ENCODE results near the gene CEP70. TPM values are rescaled to one million over a fixed set of nuclear protein-coding genes. Genes with fewer than 3 reads are reported as not detected.

The CEP70 gene
- total and polyA plus RNA-seq, 2 experiments from 2014 or later: 7.6 to 7.8 TPM

GRCh38 chr3:138450704-138451424 lies 143.2 kb downstream of the CEP70 start:
- Histone ChIP-seq H3K36me3 (ENCODE audit: low read depth) (no peaks in the 10 kb centered on the region), H3F3A (ENCODE audit: insufficient read depth) (no peaks in the 10 kb centered on the region), H3K4me3 (no peak overlapping the region), H3K79me2 (ENCODE audit: insufficient read depth) (no peaks in the 10 kb centered on the region), H3K27ac (no peak overlapping the region), H3K9ac (no peak overlapping the region), H4K20me1 (ENCODE audit: insufficient read depth) (no peaks in the 10 kb centered on the region), H3K9me2 (ENCODE audit: insufficient read depth) (no peaks in the 10 kb centered on the region), H2AFZ (no peak overlapping the region), H3K9me3 (ENCODE audit: low read depth) (no peaks in the 10 kb centered on the region), H3K27me3 (replicated peaks; ENCODE audit: insufficient read depth) (no peaks in the 10 kb centered on the region), H3K4me2 (ENCODE audit: unreplicated experiment) (no peak overlapping the region), H3K4me1 (ENCODE audit: insufficient read depth) (no peaks in the 10 kb centered on the region)
- in situ Hi-C loops (cut with MboI): loop anchor here (25.0 kb wide), 1 partner anchor 461 kb away; no protein-coding TSS in a partner anchor
- WGBS, 2 experiments (ENCODE audit: low coverage in 1 of 2, low lambda C conversion rate in 2 of 2, missing lambda C conversion rate in 2 of 2): 79 to 81% methylated on average over 6 of the region's 6 CpGs
- TF ChIP-seq EZH2phosphoT487 (IDR thresholded peaks at IDR 0.05; ENCODE audit: insufficient read depth, low read depth) (no peak), EZH2 (IDR thresholded peaks at IDR 0.05; ENCODE audit: insufficient read depth, poor library complexity, severe bottlenecking) (no peak)
- DNase-seq: no peak

DNA sequence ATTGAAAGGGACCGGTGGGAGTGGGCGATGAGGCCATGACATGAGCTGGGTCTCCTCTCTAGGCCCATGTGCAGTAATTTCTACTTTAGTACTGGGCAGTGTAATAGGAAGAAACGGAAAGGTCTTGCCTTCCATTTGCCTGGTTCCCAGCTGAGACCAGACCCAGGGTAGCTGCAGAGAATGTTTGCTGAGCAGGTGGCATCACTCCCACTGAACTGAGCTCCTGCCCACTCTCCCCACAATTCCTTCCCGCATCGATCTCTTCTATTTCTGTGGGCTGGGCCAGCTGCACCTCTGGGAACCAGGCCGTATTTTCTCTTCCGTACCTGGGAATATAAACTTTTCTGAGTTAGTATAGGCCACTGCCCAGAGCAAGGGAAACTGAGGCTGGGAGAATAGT lies 143.9 kb downstream of the CEP70 start:
- Histone ChIP-seq H3F3A (ENCODE audit: insufficient read depth) (no peaks in the 10 kb centered on the region), H3K9ac (no peak overlapping the region), H3K4me2 (ENCODE audit: unreplicated experiment) (no peak overlapping the region), H4K20me1 (ENCODE audit: insufficient read depth) (no peaks in the 10 kb centered on the region), H3K9me2 (ENCODE audit: insufficient read depth) (no peaks in the 10 kb centered on the region), H3K4me1 (ENCODE audit: insufficient read depth) (no peaks in the 10 kb centered on the region), H3K27me3 (replicated peaks; ENCODE audit: insufficient read depth) (no peaks in the 10 kb centered on the region), H3K27ac (no peak overlapping the region), H3K36me3 (ENCODE audit: low read depth) (no peaks in the 10 kb centered on the region), H3K4me3 (no peak overlapping the region), H3K9me3 (ENCODE audit: low read depth) (no peaks in the 10 kb centered on the region), H2AFZ (no peak overlapping the region), H3K79me2 (ENCODE audit: insufficient read depth) (no peaks in the 10 kb centered on the region)
- 96 to 97% methylated on average over 7 of the region's 7 CpGs for WGBS, 2 experiments (ENCODE audit: low coverage in 1 of 2, low lambda C conversion rate in 2 of 2, missing lambda C conversion rate in 2 of 2)
- TF ChIP-seq EZH2 (IDR thresholded peaks at IDR 0.05; ENCODE audit: insufficient read depth, poor library complexity, severe bottlenecking) (no peak), EZH2phosphoT487 (IDR thresholded peaks at IDR 0.05; ENCODE audit: insufficient read depth, low read depth) (no peak)
- in situ Hi-C loops (cut with MboI): loop anchor here (25.0 kb wide), 1 partner anchor 462 kb away; no protein-coding TSS in a partner anchor
- DNase-seq: no peak

DNA sequence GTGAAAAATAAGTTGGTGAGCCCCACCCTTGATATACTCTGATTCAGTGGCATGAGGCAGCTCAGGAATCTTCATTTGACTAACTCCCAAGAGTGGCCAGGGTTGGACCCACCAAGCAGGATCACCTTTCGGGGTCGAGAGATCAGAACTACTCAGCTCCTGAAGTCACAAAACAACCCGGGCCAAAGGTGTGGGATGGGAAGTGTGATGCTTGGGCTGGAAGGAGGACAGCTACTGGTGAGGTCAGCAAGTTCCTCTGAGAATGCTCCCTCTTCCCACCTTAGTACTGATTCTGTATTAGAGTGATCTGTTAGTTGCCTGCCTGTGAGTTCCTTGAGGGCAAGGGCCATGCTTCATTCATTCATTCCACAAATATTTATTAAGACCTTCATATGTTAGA lies 144.6 kb downstream of the CEP70 start:
- H3K79me2 ChIP-seq (ENCODE audit: insufficient read depth): no peaks in the 10 kb centered on the region
- no peak overlapping the region for H3K4me3 ChIP-seq
- H2AFZ ChIP-seq: no peak overlapping the region
- WGBS, 2 experiments (ENCODE audit: low coverage in 1 of 2, low lambda C conversion rate in 2 of 2, missing lambda C conversion rate in 2 of 2): 76 to 83% methylated on average over 3 of the region's 3 CpGs
- no peaks in the 10 kb centered on the region for H3K27me3 ChIP-seq (replicated peaks; ENCODE audit: insufficient read depth)
- H3K9me3 ChIP-seq (ENCODE audit: low read depth): no peaks in the 10 kb centered on the region
- H3K27ac ChIP-seq: no peak overlapping the region
- no peak overlapping the region for H3K4me2 ChIP-seq (ENCODE audit: unreplicated experiment)
- TF ChIP-seq EZH2 (IDR thresholded peaks at IDR 0.05; ENCODE audit: insufficient read depth, poor library complexity, severe bottlenecking) (no peak), EZH2phosphoT487 (IDR thresholded peaks at IDR 0.05; ENCODE audit: insufficient read depth, low read depth) (no peak)
- H3F3A ChIP-seq (ENCODE audit: insufficient read depth): no peaks in the 10 kb centered on the region
- no peaks in the 10 kb centered on the region for H3K9me2 ChIP-seq (ENCODE audit: insufficient read depth)
- no peaks in the 10 kb centered on the region for H3K36me3 ChIP-seq (ENCODE audit: low read depth)
- H3K4me1 ChIP-seq (ENCODE audit: insufficient read depth): no peaks in the 10 kb centered on the region
- H4K20me1 ChIP-seq (ENCODE audit: insufficient read depth): no peaks in the 10 kb centered on the region
- in situ Hi-C loops (cut with MboI): no loop called here
- no peak for DNase-seq
- H3K9ac ChIP-seq: no peak overlapping the region

DNA sequence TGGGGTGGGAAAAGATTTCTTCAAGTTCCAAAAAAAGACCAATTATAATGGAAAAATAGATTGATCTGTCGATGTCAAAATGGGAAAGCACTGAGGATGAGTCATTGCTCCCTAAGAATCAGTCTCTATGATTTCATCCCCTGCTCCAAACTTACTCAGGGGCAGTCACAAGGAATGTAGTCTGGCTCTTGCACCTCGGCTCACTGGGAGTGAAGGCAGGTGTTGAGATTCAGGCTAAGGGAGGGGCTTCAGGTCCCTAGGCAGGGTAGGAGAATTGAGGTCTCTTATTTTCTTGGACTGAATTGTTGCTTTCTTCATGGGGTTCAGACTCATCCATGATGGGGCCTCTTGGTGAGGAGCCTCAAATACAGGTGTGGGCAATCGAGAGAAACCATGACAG lies 145.4 kb downstream of the CEP70 start:
- no peaks in the 10 kb centered on the region for H3F3A ChIP-seq (ENCODE audit: insufficient read depth)
- H3K4me2 ChIP-seq (ENCODE audit: unreplicated experiment): no peak overlapping the region
- in situ Hi-C loops (cut with MboI): no loop called here
- no peaks in the 10 kb centered on the region for H4K20me1 ChIP-seq (ENCODE audit: insufficient read depth)
- H3K27ac ChIP-seq: no peak overlapping the region
- H3K9me2 ChIP-seq (ENCODE audit: insufficient read depth): no peaks in the 10 kb centered on the region
- no peak for TF ChIP-seq EZH2 (IDR thresholded peaks at IDR 0.05; ENCODE audit: insufficient read depth, poor library complexity, severe bottlenecking)
- TF ChIP-seq EZH2phosphoT487 (IDR thresholded peaks at IDR 0.05; ENCODE audit: insufficient read depth, low read depth): no peak
- no peaks in the 10 kb centered on the region for H3K79me2 ChIP-seq (ENCODE audit: insufficient read depth)
- H3K9ac ChIP-seq: no peak overlapping the region
- H2AFZ ChIP-seq: no peak overlapping the region
- no peaks in the 10 kb centered on the region for H3K36me3 ChIP-seq (ENCODE audit: low read depth)
- H3K27me3 ChIP-seq (replicated peaks; ENCODE audit: insufficient read depth): no peaks in the 10 kb centered on the region
- whole genome bisulfite sequencing, 2 experiments (ENCODE audit: low coverage in 1 of 2, low lambda C conversion rate in 2 of 2, missing lambda C conversion rate in 2 of 2): 61 to 75% methylated on average over 3 of the region's 3 CpGs
- H3K9me3 ChIP-seq (ENCODE audit: low read depth): no peaks in the 10 kb centered on the region
- H3K4me1 ChIP-seq (ENCODE audit: insufficient read depth): no peaks in the 10 kb centered on the region
- H3K4me3 ChIP-seq: no peak overlapping the region
- DNase-seq: peak; percentile 48

Data from GM23248 (cell line).